BE2C (cell line): ENCODE results near the gene PADI1.

ENCODE experiments used
- DNase-seq: peaks from one replicate; pipeline ENCODE4 v3.0.0-alpha.2; 2020
- H3K27me3 ChIP-seq: fragments of 250-450 bp; sonication (Bioruptor Pico); 2 replicates; pipeline ENCODE4 v1.5.1; 2020; ENCODE audit warnings: mild to moderate bottlenecking
- H3K36me3 ChIP-seq: fragments of 250-450 bp; sonication (Bioruptor Pico); 2 replicates; pipeline ENCODE4 v1.5.1; 2020; ENCODE audit warnings: mild to moderate bottlenecking
- H3K4me1 ChIP-seq: fragments of 250-450 bp; sonication (Bioruptor Pico); 2 replicates; pipeline ENCODE4 v1.5.1; 2020
- H3K4me3 ChIP-seq: 2 replicates; pipeline ENCODE4 v1.5.1; 2011; ENCODE audit warnings: low read depth, low read length
- H3K9me3 ChIP-seq: fragments of 250-450 bp; sonication (Bioruptor Pico); 2 replicates; pipeline ENCODE4 v1.5.1; 2020
- CTCF ChIP-seq: IDR thresholded peaks from 2 replicates; pipeline ENCODE4 v1.5.1; 2012; ENCODE audit warnings: mild to moderate bottlenecking, low read depth, low read length

PADI1 gene

GRCh38 chr1:17207046-17207445 lies 2.1 kb downstream of the PADI1 start:
- Histone ChIP-seq H3K9me3 (no peaks in the 10 kb centered on the region), H3K36me3 (no peaks in the 10 kb centered on the region), H3K4me3 (no peak overlapping the region), H3K27me3 (no peaks in the 10 kb centered on the region), H3K4me1 (no peaks in the 10 kb centered on the region)
- DNase-seq, result no peak
- no peak for TF ChIP-seq CTCF

DNA sequence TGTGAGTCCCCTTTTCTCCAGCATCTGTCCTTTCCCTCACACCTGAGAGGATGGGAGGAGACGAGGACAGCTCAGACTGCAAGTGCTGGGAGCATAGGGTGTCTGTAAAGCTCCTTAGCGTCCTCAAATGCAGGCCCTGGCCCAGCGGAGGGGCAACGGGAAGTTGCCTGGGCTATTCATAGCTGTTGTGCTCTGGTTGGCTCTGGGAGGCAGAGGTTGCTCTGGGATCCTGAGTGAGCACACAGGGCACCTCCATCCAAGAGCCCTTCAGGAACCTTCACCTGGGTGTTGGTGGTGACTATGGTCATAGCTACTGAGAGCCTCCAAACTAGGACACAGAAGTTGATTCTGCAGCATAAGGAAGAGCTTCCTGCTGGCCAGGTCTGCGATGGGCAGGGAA lies 2.6 kb downstream of the PADI1 start:
- TF ChIP-seq CTCF, result no peak
- Histone ChIP-seq H3K27me3 (no peaks in the 10 kb centered on the region), H3K9me3 (no peaks in the 10 kb centered on the region), H3K36me3 (no peaks in the 10 kb centered on the region), H3K4me3 (no peak overlapping the region), H3K4me1 (no peaks in the 10 kb centered on the region)
- no peak for DNase-seq

DNA sequence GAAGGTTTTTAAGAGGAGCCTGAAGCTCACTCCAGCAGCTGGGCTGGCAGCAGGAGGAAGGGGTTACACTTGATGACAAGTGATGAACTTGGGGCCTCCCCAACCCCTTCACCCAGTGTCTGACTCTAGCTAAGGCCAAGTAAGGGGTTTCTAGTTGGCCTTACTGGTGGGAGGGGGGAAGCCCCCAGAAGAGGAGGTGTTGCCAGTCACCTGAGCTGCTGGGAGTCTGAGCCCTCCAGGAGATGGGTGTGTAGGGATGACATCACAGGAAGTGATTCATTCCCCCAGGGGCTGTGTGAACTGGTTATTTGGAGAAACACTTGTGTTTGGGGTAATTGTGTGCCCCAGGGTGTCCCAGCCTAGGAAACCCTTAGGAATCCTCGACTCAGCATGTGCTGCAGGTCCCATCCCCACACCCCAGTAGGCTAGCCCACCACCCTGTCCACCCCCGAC lies 3.1 kb downstream of the PADI1 start:
- no peak for TF ChIP-seq CTCF
- Histone ChIP-seq H3K36me3 (no peaks in the 10 kb centered on the region), H3K4me3 (no peak overlapping the region), H3K4me1 (no peaks in the 10 kb centered on the region), H3K9me3 (no peaks in the 10 kb centered on the region), H3K27me3 (no peaks in the 10 kb centered on the region)
- no peak for DNase-seq

- Histone ChIP-seq H3K36me3 (no peaks in the 10 kb centered on the region), H3K4me3 (no peak overlapping the region), H3K27me3 (no peaks in the 10 kb centered on the region), H3K9me3 (no peaks in the 10 kb centered on the region), H3K4me1 (no peaks in the 10 kb centered on the region)
- no peak for TF ChIP-seq CTCF
- no peak for DNase-seq
These were observed 3.6 kb downstream of the PADI1 start for GRCh38 chr1:17208546-17208945.

DNA sequence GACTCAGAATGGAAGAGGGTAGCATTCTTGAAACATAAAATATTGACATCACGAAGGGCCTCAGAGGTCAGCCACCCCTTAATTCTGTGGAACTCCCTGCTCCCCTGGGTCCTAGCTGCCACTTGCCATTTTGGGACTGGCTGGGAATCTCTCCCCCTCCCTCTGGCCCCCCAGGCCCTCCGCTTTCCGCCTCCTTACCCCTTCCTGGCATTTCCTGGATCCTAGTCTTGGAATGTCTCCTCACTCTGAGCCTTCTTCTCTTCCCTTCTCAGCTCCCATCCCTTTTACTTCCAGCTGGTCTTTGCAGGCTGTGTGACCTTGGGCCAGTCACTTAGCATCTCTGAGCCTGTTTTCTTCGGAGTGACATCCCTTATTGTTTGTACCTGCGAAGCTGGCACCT lies 4.5 kb downstream of the PADI1 start:
- Histone ChIP-seq H3K4me1 (no peaks in the 10 kb centered on the region), H3K4me3 (no peak overlapping the region), H3K27me3 (no peaks in the 10 kb centered on the region), H3K9me3 (no peaks in the 10 kb centered on the region), H3K36me3 (no peaks in the 10 kb centered on the region)
- no peak for TF ChIP-seq CTCF
- DNase-seq, result no peak

GRCh38 chr1:17210176-17210575 lies 5.2 kb downstream of the PADI1 start:
- no peak for DNase-seq
- Histone ChIP-seq H3K9me3 (no peaks in the 10 kb centered on the region), H3K4me3 (no peak overlapping the region), H3K36me3 (no peaks in the 10 kb centered on the region), H3K27me3 (no peaks in the 10 kb centered on the region), H3K4me1 (no peaks in the 10 kb centered on the region)
- TF ChIP-seq CTCF, result no peak
